Activated naive CD4-positive, alpha-beta T cell treated with anti-CD3 and anti-CD28 coated beads, Interleukin-2, amount 50 U/mL, for 72 hours (primary cell): Measurements from ENCODE around the gene TAF11L6. TPM values are rescaled to one million over a fixed set of nuclear protein-coding genes. Genes with fewer than 3 reads are reported as not detected.
A peak's percentile ranks its signal among the peaks of the same experiment; 100 is the strongest.
"Not testable (repeated sequence)": the region's sequence is repeated elsewhere in the genome, so short reads cannot be mapped to it uniquely, and the experiment has no call there.

Experiments used
- ATAC-seq, 2 donors: fragments of 150-1000 bp; cut with Tn5 transposase; 2 replicates each; pipeline ENCODE4 v1.10.0; 2021; ENCODE audit warnings: mild to moderate bottlenecking in 2 of 2, moderate library complexity in 2 of 2
- DNase-seq, 2 donors: peaks; one replicate each; pipeline ENCODE4 v3.0.0; 2021 to 2022; ENCODE audit warnings: low spot score in 2 of 2
- H3K27ac Mint-ChIP-seq, 2 donors: one replicate each; pipeline ENCODE4 v1.8.0; 2022; ENCODE audit warnings: mild to moderate bottlenecking in 2 of 2, mixed read lengths in 2 of 2
- H3K36me3 Mint-ChIP-seq, 2 donors: one replicate each; pipeline ENCODE4 v1.8.0; 2022; ENCODE audit warnings: mixed read lengths in 2 of 2
- H3K9me3 Mint-ChIP-seq, 2 donors: one replicate each; pipeline ENCODE4 v1.8.0; 2022; ENCODE audit warnings: mixed read lengths in 2 of 2
- total RNA-seq, 2 donors: library from RNA; stranded (reverse); gene quantifications; one replicate each; pipeline ENCODE4 v1.2.3, GENCODE V29; 2022

TAF11L6 gene
- not detected for total RNA-seq

DNA sequence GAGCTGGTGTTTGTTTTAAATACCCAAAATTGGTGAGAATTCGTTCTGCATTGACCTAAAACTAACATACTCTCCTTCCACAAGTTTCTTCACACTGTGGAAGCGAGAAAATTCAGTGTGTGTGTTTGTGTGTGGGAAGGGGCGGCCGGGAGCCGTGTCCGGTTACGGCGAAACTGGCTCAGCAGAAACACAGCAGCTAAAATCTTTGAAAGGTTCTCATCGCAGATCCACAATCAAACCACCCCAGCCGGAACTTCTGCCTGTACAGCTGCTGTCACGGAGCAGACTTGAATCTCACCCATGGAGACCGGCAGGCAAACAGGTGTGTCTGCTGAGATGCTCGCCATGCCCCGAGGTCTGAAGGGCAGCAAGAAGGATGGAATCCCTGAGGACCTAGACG, at the start of gene TAF11L6:
TSS of gene TAF11L6 (plus strand) at position 301 of the 400 bp plus-strand sequence.
- not testable (repeated sequence) for H3K27ac Mint-ChIP-seq, ATAC-seq, H3K36me3 Mint-ChIP-seq, H3K9me3 Mint-ChIP-seq, DNase-seq

- ATAC-seq = no peak
- H3K27ac Mint-ChIP-seq = no peak overlapping the region
- no peak for DNase-seq
- peaks cover 3 to 10% of the 10 kb centered on the region in 2 donors for H3K9me3 Mint-ChIP-seq
- no peaks in the 10 kb centered on the region for H3K36me3 Mint-ChIP-seq
Measured at GRCh38 chr5:17481378-17481777, 47.1 kb upstream of the TAF11L6 start.

DNA sequence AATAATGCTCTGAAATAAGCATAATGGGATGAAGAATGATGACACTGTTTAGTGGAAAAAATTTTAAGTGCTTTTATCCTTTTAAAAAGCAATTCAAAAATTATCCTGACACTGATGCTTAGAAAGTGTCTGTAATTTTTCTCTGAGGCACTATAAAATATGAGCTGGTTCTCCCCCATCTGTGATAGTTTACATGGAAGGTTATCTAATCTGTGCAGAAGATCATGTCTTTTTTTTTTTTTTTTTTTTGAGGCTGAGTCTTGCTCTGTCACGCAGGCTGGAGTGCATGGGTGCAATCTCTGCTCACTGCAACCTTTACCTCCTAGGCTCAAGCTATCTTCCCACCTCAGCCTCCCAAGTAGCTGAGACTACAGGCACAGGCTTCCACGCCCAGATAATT, 45.7 kb upstream of the TAF11L6 start:
- Mint-ChIP-seq H3K27ac (no peak overlapping the region), H3K9me3 (peaks cover 3 to 11% of the 10 kb centered on the region in 2 donors), H3K36me3 (no peaks in the 10 kb centered on the region)
- DNase-seq (no peak), ATAC-seq (no peak)

DNA sequence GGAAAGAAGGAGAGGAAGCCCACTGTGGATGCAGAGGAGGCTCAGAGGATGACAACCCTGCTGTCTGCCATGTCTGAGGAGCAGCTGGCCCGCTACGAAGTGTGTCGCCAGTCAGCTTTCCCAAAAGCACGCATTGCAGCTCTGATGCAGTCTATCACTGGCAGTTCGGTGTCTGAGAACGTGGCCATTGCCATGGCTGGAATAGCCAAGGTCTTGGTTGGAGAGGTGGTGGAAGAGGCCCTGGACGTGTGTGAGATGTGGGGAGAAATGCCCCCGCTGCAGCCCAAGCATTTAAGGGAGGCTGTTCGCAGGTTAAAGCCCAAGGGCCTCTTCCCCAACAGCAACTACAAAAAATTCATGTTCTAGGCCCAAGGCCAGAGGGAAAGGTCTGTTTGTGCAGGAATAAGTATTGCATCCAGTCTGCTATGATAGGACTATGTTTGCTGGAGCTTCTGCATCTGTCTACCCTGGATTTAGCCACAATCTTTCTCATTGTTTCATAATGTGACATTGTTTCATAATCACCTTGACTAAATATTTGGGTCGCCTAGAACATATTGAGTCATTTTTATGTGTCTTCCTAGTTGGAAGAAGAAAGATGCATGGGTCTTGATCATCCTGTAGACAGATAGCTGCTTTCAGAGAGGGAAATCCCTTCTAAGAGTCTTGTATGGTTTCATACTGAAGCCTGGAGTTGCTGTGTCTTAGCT, 41.9 kb upstream of the TAF11L6 start:
- DNase-seq, H3K27ac Mint-ChIP-seq, ATAC-seq, H3K36me3 Mint-ChIP-seq, H3K9me3 Mint-ChIP-seq: not testable (repeated sequence)

- H3K27ac Mint-ChIP-seq = no peak overlapping the region
- ATAC-seq (no peak), DNase-seq (no peak)
- no peaks in the 10 kb centered on the region for H3K36me3 Mint-ChIP-seq
- H3K9me3 Mint-ChIP-seq = peaks cover 7 to 10% of the 10 kb centered on the region in 2 donors
Measured at GRCh38 chr5:17487174-17487512, 41.3 kb upstream of the TAF11L6 start.

- H3K9me3 Mint-ChIP-seq = peaks cover 10 to 17% of the 10 kb centered on the region in 2 donors
- ATAC-seq, H3K27ac Mint-ChIP-seq, DNase-seq, H3K36me3 Mint-ChIP-seq: not testable (repeated sequence)
Measured at GRCh38 chr5:17491257-17491656, 37.2 kb upstream of the TAF11L6 start.

GRCh38 chr5:17492770-17493169, 35.7 kb upstream of the TAF11L6 start:
- H3K36me3 Mint-ChIP-seq = peaks cover 0 to 5% of the 10 kb centered on the region in 2 donors

DNA sequence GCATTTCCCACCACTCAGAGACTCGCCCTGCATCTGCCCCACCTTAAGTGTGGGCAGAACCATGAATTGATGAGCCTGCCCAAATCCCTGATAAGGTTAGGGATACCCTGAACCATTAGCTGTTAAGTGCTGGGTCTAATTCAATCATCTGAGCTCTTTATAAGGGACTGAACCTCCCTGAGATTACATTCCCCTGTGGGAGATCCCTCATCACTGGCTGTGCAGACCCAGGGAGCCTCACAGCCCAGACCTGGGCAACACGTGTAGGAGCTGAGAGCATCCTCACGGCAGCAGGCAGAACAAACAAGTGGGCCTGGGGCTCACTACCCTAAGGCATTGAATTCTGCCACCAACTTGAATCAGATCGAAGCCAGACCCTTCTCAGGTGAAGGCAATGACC, 31.0 kb upstream of the TAF11L6 start:
- no peak overlapping the region for H3K27ac Mint-ChIP-seq
- DNase-seq = no peak
- H3K9me3 Mint-ChIP-seq = peaks cover 11 to 12% of the 10 kb centered on the region in 2 donors
- no peak for ATAC-seq
- peaks cover 0 to 5% of the 10 kb centered on the region in 2 donors for H3K36me3 Mint-ChIP-seq

More at GRCh38 chr5:17492770-17493169, 35.7 kb upstream of the TAF11L6 start:
- peaks cover 8 to 16% of the 10 kb centered on the region in 2 donors for H3K9me3 Mint-ChIP-seq
- no peak overlapping the region for H3K27ac Mint-ChIP-seq
- DNase-seq (no peak), ATAC-seq (no peak)

- not testable (repeated sequence) for ATAC-seq, H3K27ac Mint-ChIP-seq, H3K36me3 Mint-ChIP-seq, H3K9me3 Mint-ChIP-seq, DNase-seq
Measured at GRCh38 chr5:17497931-17498330, 30.5 kb upstream of the TAF11L6 start, which contains the start of gene TAF11L2. Gene TAF11L2, plus strand, starts transcription at chr5:17498231.

- peaks cover 6 to 20% of the 10 kb centered on the region in 2 donors for H3K9me3 Mint-ChIP-seq
- no peak overlapping the region for H3K27ac Mint-ChIP-seq
- ATAC-seq (no peak), DNase-seq (no peak)
- peaks cover 0 to 4% of the 10 kb centered on the region in 2 donors for H3K36me3 Mint-ChIP-seq
Measured at GRCh38 chr5:17511775-17512325, 16.6 kb upstream of the TAF11L6 start.

DNA sequence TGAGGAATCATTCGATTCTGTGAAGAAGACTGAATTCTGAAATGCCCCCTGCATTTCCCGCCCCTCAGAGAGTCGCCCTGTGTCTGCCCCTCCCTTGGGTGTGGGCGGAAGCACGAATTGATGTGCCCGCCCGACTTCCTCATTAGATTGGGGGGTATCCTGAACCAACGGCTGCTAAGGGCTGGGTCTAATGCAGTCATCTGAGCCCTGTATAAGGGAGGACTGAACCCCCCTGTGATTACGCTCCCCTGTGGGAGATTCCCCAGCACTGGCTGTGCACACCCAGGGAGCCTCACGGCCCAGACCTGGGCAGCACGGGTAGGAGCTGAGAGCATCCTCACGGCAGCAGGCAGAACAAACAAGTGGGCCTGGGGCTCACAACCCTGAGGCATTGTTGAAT, 10.9 kb upstream of the TAF11L6 start:
- DNase-seq = peak; percentile 16 to 56
- not testable (repeated sequence) for H3K36me3 Mint-ChIP-seq, H3K27ac Mint-ChIP-seq, ATAC-seq, H3K9me3 Mint-ChIP-seq

DNA sequence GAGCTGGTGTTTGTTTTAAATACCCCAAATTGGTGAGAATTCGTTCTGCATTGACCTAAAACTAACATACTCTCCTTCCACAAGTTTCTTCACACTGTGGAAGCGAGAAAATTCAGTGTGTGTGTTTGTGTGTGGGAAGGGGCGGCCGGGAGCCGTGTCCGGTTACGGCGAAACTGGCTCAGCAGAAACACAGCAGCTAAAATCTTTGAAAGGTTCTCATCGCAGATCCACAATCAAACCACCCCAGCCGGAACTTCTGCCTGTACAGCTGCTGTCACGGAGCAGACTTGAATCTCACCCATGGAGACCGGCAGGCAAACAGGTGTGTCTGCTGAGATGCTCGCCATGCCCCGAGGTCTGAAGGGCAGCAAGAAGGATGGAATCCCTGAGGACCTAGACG, 10.4 kb upstream of the TAF11L6 start, which contains the start of gene TAF11L3:
TSS of gene TAF11L3 (plus strand) at position 301 of the 400 bp plus-strand sequence.
- not testable (repeated sequence) for ATAC-seq, DNase-seq, H3K9me3 Mint-ChIP-seq, H3K27ac Mint-ChIP-seq, H3K36me3 Mint-ChIP-seq

DNA sequence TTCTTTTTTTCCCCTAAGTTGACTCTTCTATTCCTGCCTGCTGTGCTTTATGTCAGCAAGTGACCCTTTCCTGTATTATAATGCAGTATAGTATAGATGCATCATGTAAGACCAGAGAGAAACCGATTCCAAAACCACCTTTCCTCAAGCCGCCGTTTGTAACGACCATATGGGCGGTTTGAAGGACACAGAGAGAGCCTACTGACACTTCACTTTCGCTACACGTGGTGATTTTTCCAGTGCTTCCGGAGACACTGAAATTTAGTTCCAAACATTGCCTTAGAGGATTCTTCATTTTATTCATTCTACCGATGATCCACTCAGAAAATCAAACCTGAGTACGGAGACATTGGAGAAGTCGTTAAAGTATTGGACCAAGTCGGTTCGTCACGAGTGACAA, 9.0 kb upstream of the TAF11L6 start:
- not testable (repeated sequence) for H3K27ac Mint-ChIP-seq, ATAC-seq, H3K9me3 Mint-ChIP-seq, DNase-seq, H3K36me3 Mint-ChIP-seq

DNA sequence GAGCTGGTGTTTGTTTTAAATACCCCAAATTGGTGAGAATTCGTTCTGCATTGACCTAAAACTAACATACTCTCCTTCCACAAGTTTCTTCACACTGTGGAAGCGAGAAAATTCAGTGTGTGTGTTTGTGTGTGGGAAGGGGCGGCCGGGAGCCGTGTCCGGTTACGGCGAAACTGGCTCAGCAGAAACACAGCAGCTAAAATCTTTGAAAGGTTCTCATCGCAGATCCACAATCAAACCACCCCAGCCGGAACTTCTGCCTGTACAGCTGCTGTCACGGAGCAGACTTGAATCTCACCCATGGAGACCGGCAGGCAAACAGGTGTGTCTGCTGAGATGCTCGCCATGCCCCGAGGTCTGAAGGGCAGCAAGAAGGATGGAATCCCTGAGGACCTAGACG, 7.0 kb upstream of the TAF11L6 start, which contains the start of gene TAF11L4:
TSS of gene TAF11L4 (plus strand) at position 301 of the 400 bp plus-strand sequence.
- H3K36me3 Mint-ChIP-seq, H3K27ac Mint-ChIP-seq, ATAC-seq, DNase-seq, H3K9me3 Mint-ChIP-seq: not testable (repeated sequence)

- not testable (repeated sequence) for H3K27ac Mint-ChIP-seq, H3K36me3 Mint-ChIP-seq, H3K9me3 Mint-ChIP-seq, DNase-seq, ATAC-seq
Measured at GRCh38 chr5:17524935-17525334, 3.5 kb upstream of the TAF11L6 start, which contains the start of gene TAF11L5. Gene TAF11L5, plus strand, starts transcription at chr5:17525235.

- not testable (repeated sequence) for H3K9me3 Mint-ChIP-seq, ATAC-seq, H3K27ac Mint-ChIP-seq, H3K36me3 Mint-ChIP-seq
- peak in 1 of 2 donors; percentile 22 for DNase-seq
Measured at GRCh38 chr5:17526504-17526903, 2.0 kb upstream of the TAF11L6 start.
